H1 (cell line): ENCODE data around the gene MYL3. TPM values are rescaled to one million over a fixed set of nuclear protein-coding genes. Genes with fewer than 3 reads are reported as not detected.

Experiments used
- CTCF ChIA-PET: fragments of 300-600 bp; sonication (Branson Sonifier 250); formaldehyde crosslinking; loops from one replicate; lab custom pipeline; 2021; ENCODE audit not compliant: partially characterized antibody; lab: Charles Lee
- POLR2A ChIA-PET: fragments of 300-600 bp; sonication (Branson Sonifier 250); formaldehyde crosslinking; loops from one replicate; lab custom pipeline; 2021; ENCODE audit warnings: inconsistent platforms; ENCODE audit not compliant: partially characterized antibody; lab: Charles Lee
- DNase-seq, 2 experiments: peaks; one replicate each; pipeline versions ENCODE4 v3.0.0 to v3.0.0-alpha.2; 2010 to 2022; ENCODE audit warnings: low spot score in 2 of 2, low read depth in 1 of 2, mixed read lengths in 1 of 2
- FAIRE-seq: peaks from 2 replicates; lab custom pipeline; 2011; peaks lifted over from hg19 to GRCh38; lab: Jason Lieb, UNC
- H2AFZ ChIP-seq: 2 replicates; pipeline ENCODE4 v1.8.1; 2012; ENCODE audit warnings: low read length, inconsistent platforms
- H2AK5ac ChIP-seq: 2 replicates; pipeline ENCODE4 v1.6.1; 2013; ENCODE audit warnings: low read depth, low read length
- H2BK120ac ChIP-seq: replicated peaks from 2 replicates; pipeline ENCODE3; 2013; ENCODE audit warnings: low read depth, low read length, inconsistent platforms
- H2BK12ac ChIP-seq: 2 replicates; pipeline ENCODE4 v1.6.1; 2013; ENCODE audit warnings: low read depth, low read length
- H2BK15ac ChIP-seq: 2 replicates; pipeline ENCODE4 v1.6.1; 2013; ENCODE audit warnings: low read length
- H2BK20ac ChIP-seq: 2 replicates; pipeline ENCODE4 v1.6.1; 2013; ENCODE audit warnings: low read length
- H2BK5ac ChIP-seq: 2 replicates; pipeline ENCODE4 v1.6.1; 2013; ENCODE audit warnings: low read depth, low read length
- H3K14ac ChIP-seq: 2 replicates; pipeline ENCODE4 v1.6.1; 2013; ENCODE audit warnings: inconsistent platforms; ENCODE audit not compliant: insufficient read length
- H3K18ac ChIP-seq: 2 replicates; pipeline ENCODE4 v1.6.1; 2013; ENCODE audit warnings: low read length; ENCODE audit errors: extremely low read depth
- H3K23ac ChIP-seq: 2 replicates; pipeline ENCODE4 v1.6.1; 2013; ENCODE audit warnings: inconsistent platforms; ENCODE audit not compliant: insufficient read length
- H3K23me2 ChIP-seq: 2 replicates; pipeline ENCODE4 v1.6.1; 2013; ENCODE audit warnings: low read depth, low read length
- H3K27ac ChIP-seq: 2 replicates; pipeline ENCODE4 v1.6.1; 2011; ENCODE audit warnings: low read depth, low read length, inconsistent platforms
- H3K27me3 ChIP-seq, 4 experiments: replicated peaks in 1 of 4; 1 replicate in 1 of 4; 2 replicates in 3 of 4; pipeline versions ENCODE4 v1.6.1 to v1.8.1; 2011 to 2013; ENCODE audit warnings: low read length in 3 of 4, mild to moderate bottlenecking in 3 of 4, inconsistent platforms in 2 of 4, mixed read lengths in 2 of 4, moderate library complexity in 1 of 4; ENCODE audit not compliant: control insufficient read depth in 3 of 4, insufficient read depth in 3 of 4; ENCODE audit errors: extremely low read depth in 1 of 4
- H3K36me3 ChIP-seq, 4 experiments: 2 replicates each; pipeline versions ENCODE4 v1.6.1 to v1.8.1; 2011 to 2013; ENCODE audit warnings: mild to moderate bottlenecking in 4 of 4, low read length in 3 of 4, moderate library complexity in 2 of 4, control low read depth in 1 of 4, inconsistent platforms in 1 of 4; ENCODE audit not compliant: insufficient read depth in 4 of 4, control insufficient read depth in 2 of 4
- H3K4ac ChIP-seq: replicated peaks from 2 replicates; pipeline ENCODE3; 2013; ENCODE audit warnings: low read length, low read depth, mixed read lengths, inconsistent platforms; ENCODE audit not compliant: insufficient read length
- H3K4me1 ChIP-seq, 4 experiments: replicated peaks in 1 of 4; 1 replicate in 1 of 4; 2 replicates in 3 of 4; pipeline versions ENCODE4 v1.6.1 to v1.8.1; 2011 to 2013; ENCODE audit warnings: low read length in 3 of 4, inconsistent platforms in 2 of 4, mixed read lengths in 1 of 4; ENCODE audit not compliant: insufficient read depth in 4 of 4, control insufficient read depth in 3 of 4
- H3K4me2 ChIP-seq, 2 experiments: 2 replicates each; pipeline versions ENCODE4 v1.6.1 to v1.8.1; 2011 to 2013; ENCODE audit warnings: low read depth in 2 of 2, low read length in 2 of 2, control low read depth in 1 of 2, inconsistent platforms in 1 of 2, mild to moderate bottlenecking in 1 of 2; ENCODE audit not compliant: insufficient read depth in 1 of 2
- H3K4me3 ChIP-seq, 4 experiments: fragments of 200-600, 300-600 bp in 1 of 4; sonication (generic), shearing (Covaris generic), sonication (Bioruptor Twin) in 1 of 4; 2 replicates each; pipeline versions ENCODE4 v1.5.1 to v1.8.1; 2011 to 2016; ENCODE audit warnings: low read length in 4 of 4, low read depth in 3 of 4, control low read depth in 2 of 4, inconsistent platforms in 2 of 4, mild to moderate bottlenecking in 2 of 4, mixed read lengths in 1 of 4, moderate library complexity in 1 of 4; ENCODE audit not compliant: insufficient read depth in 2 of 4; ENCODE audit errors: extremely low read depth in 1 of 4
- H3K56ac ChIP-seq: replicated peaks from 2 replicates; pipeline ENCODE3; 2013; ENCODE audit warnings: low read depth, mild to moderate bottlenecking, mixed read lengths, low read length, inconsistent platforms; ENCODE audit not compliant: insufficient read length
- H3K79me1 ChIP-seq: 2 replicates; pipeline ENCODE4 v1.6.1; 2013; ENCODE audit warnings: low read depth, low read length, control low read depth
- H3K79me2 ChIP-seq, 2 experiments: 2 replicates each; pipeline versions ENCODE4 v1.6.1 to v1.8.1; 2012 to 2013; ENCODE audit warnings: low read length in 2 of 2, mild to moderate bottlenecking in 2 of 2, inconsistent platforms in 1 of 2; ENCODE audit not compliant: insufficient read depth in 2 of 2, control insufficient read depth in 1 of 2
- H3K9ac ChIP-seq, 4 experiments: replicated peaks in 1 of 4; 1 replicate in 1 of 4; 2 replicates in 3 of 4; pipeline versions ENCODE4 v1.6.1 to v1.8.1; 2011 to 2013; ENCODE audit warnings: low read depth in 3 of 4, low read length in 3 of 4, control low read depth in 2 of 4, mild to moderate bottlenecking in 2 of 4, moderate library complexity in 2 of 4, inconsistent platforms in 1 of 4; ENCODE audit errors: extremely low read depth in 1 of 4
- H3K9me3 ChIP-seq, 2 experiments: 2 replicates each; pipeline versions ENCODE4 v1.6.1 to v1.8.1; 2012 to 2013; ENCODE audit warnings: mild to moderate bottlenecking in 2 of 2, moderate library complexity in 2 of 2, control low read depth in 1 of 2, inconsistent platforms in 1 of 2, low read depth in 1 of 2, low read length in 1 of 2, mixed read lengths in 1 of 2; ENCODE audit not compliant: insufficient read depth in 2 of 2
- H4K20me1 ChIP-seq, 2 experiments: replicated peaks in 1 of 2; 2 replicates each; pipeline versions ENCODE3 to v1.8.1; 2011 to 2013; ENCODE audit warnings: inconsistent platforms in 2 of 2, low read length in 2 of 2, mild to moderate bottlenecking in 1 of 2; ENCODE audit not compliant: insufficient read depth in 2 of 2, control insufficient read depth in 1 of 2
- H4K5ac ChIP-seq: 2 replicates; pipeline ENCODE4 v1.6.1; 2013; ENCODE audit warnings: low read length, low read depth, mixed read lengths, inconsistent platforms; ENCODE audit not compliant: insufficient read length
- H4K8ac ChIP-seq: 2 replicates; pipeline ENCODE4 v1.8.0; 2013; ENCODE audit warnings: mild to moderate bottlenecking, moderate library complexity, low read length, inconsistent platforms; ENCODE audit not compliant: insufficient read depth; ENCODE audit errors: extremely low read depth
- H4K91ac ChIP-seq: replicated peaks from 2 replicates; pipeline ENCODE3; 2013; ENCODE audit warnings: low read length, mixed read lengths, inconsistent platforms; ENCODE audit not compliant: insufficient read length
- PHF8 ChIP-seq: fragments of 200-600 bp; sonication (generic); conservative IDR thresholded peaks from 2 replicates; pipeline ENCODE4 v1.7.1; 2012; ENCODE audit warnings: low read depth, mild to moderate bottlenecking, inconsistent platforms, low read length, moderate library complexity
- POU5F1 ChIP-seq: IDR thresholded peaks from 2 replicates; pipeline ENCODE4 v1.6.1; 2011; ENCODE audit warnings: low read depth, mild to moderate bottlenecking, low read length, moderate library complexity
- RAD21 ChIP-seq, 2 experiments: IDR thresholded peaks in 1 of 2; conservative IDR thresholded peaks in 1 of 2; 2 replicates each; pipeline ENCODE4 v1.6.1; 2011; ENCODE audit warnings: low read depth in 2 of 2, low read length in 2 of 2, improper control_type of control experiment in 1 of 2, inconsistent platforms in 1 of 2, mild to moderate bottlenecking in 1 of 2, moderate library complexity in 1 of 2
- SIN3A ChIP-seq, 2 experiments: IDR thresholded peaks in 1 of 2; conservative IDR thresholded peaks in 1 of 2; 2 replicates each; pipeline ENCODE4 v1.6.1; 2011 to 2012; ENCODE audit warnings: low read length in 2 of 2, improper control_type of control experiment in 1 of 2, low read depth in 1 of 2, mild to moderate bottlenecking in 1 of 2
- SUZ12 ChIP-seq: fragments of 200-600 bp; sonication (generic); IDR thresholded peaks from 2 replicates; pipeline ENCODE4 v1.6.1; 2012; ENCODE audit warnings: mild to moderate bottlenecking, inconsistent platforms, low read length, moderate library complexity, mixed read lengths
- TEAD4 ChIP-seq: IDR thresholded peaks from 2 replicates; pipeline ENCODE4 v1.6.1; 2012; ENCODE audit warnings: low read depth, low read length, inconsistent platforms, mixed read lengths
- WGBS, 2 experiments: shearing (Covaris generic) in 1 of 2; methylation state at CpG; one replicate each; pipeline versions ENCODE4 v1.1.6 to v1.1.7; 2013 to 2015; ENCODE audit warnings: low lambda C conversion rate in 2 of 2, mixed read lengths in 2 of 2, inconsistent platforms in 1 of 2, low coverage in 1 of 2, missing lambda C conversion rate in 1 of 2; ENCODE audit not compliant: insufficient replicate concordance in 2 of 2, insufficient coverage in 1 of 2, insufficient read length in 1 of 2; ENCODE audit errors: extremely low coverage in 1 of 2, missing lambda C conversion rate in 1 of 2; 5-methylcytosine and 5-hydroxymethylcytosine counted together
- polyA plus RNA-seq, 7 experiments: library from polyadenylated mRNA; depleted of rRNA in 3 of 7; stranded (reverse) in 5 of 7; unstranded in 2 of 7; fragments of >200 nt in 5 of 7; fragments of 200-250 nt in 2 of 7; gene quantifications; 1 replicate in 5 of 7; 2 replicates in 1 of 7; 4 replicates in 1 of 7; pipeline versions ENCODE4 v1.2.1 to v1.2.3, GENCODE V29; 2011 to 2013; ENCODE audit warnings: missing spikeins in 2 of 7, mixed read lengths in 2 of 7
- total RNA-seq: library from RNA; stranded (reverse); fragmentation: NEBNext Ultra II Directional; extraction: Animal tissue kit (Norgen Biotek cat#: 25700); gene quantifications from 2 replicates; pipeline ENCODE4 v1.2.1, GENCODE V29; 2021

Gene MYL3
- total and polyA plus RNA-seq, 2 of the 8 experiments (the other 6 are each of a cell fraction or from before 2014, with no cell fraction given): 0.06 TPM; not detected in 1

DNA sequence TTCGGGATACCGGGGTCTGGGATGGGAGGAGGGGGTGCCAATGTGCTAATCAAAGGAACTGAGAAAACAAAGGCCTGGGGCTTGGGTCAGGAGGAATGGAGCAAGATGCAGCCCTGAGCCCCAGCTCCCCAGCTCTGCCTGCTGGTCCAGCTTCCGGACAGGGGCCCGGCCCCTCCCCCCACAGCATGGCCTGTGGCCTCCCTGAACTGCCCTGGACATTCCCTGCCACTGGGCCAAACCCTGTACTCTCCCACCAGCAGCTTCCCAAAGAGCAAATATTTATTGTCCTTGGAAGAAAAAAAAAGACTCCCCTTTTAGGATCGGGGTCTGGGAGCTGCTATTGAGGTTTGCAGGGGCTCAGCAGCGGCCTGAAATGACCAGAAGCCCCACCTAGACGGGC, 5.7 kb upstream of the MYL3 start:
- no peaks in the 10 kb centered on the region for H3K79me1 ChIP-seq
- H3K56ac ChIP-seq: no peak overlapping the region
- H2BK12ac ChIP-seq: no peak overlapping the region
- no peak overlapping the region for H3K14ac ChIP-seq
- ChIA-PET CTCF (interaction anchor here (0.8 to 4.4 kb wide), 7 partner anchors 9 to 166 kb away, joined by 3 to 88 read pairs (median 15); partner anchors contain the start of gene TMIE), POLR2A (no interaction called here)
- no peak overlapping the region for H3K4me2 ChIP-seq
- 83% methylated on average over 7 of the region's 7 CpGs; no CpG with 5 or more reads in 1 of the 2 experiments for WGBS, 2 experiments
- H4K20me1 ChIP-seq: no peaks in the 10 kb centered on the region
- H3K4ac ChIP-seq: no peak overlapping the region
- H2BK20ac ChIP-seq: no peak overlapping the region
- H3K23ac ChIP-seq: no peak overlapping the region
- no peak overlapping the region for H3K9ac ChIP-seq
- H4K8ac ChIP-seq: no peak overlapping the region
- no peak overlapping the region for H2BK5ac ChIP-seq
- H3K27me3 ChIP-seq: peaks cover 0 to 15% (median 6%) of the 10 kb centered on the region in 4 experiments; a peak in 3 of 7 replicates
- no peaks in the 10 kb centered on the region for H3K36me3 ChIP-seq
- DNase-seq (no peak), FAIRE-seq (no peak)
- H3K4me1 ChIP-seq: peaks cover 0 to 2% (median 0%) of the 10 kb centered on the region in 4 experiments; a peak in 2 of 7 replicates
- H3K4me3 ChIP-seq: no peak overlapping the region
- no peak overlapping the region for H4K5ac ChIP-seq
- H2BK120ac ChIP-seq: no peak overlapping the region
- H3K9me3 ChIP-seq: no peaks in the 10 kb centered on the region
- TF ChIP-seq SUZ12: no peak
- TF ChIP-seq PHF8: no peak
- no peak for TF ChIP-seq RAD21 (IDR thresholded peaks at IDR 0.05 in 1 of 2, conservative IDR thresholded peaks at IDR 0.05 in 1 of 2; ENCODE audit: low read depth in 2 of 2, low read length in 2 of 2)
- no peak for TF ChIP-seq SIN3A (conservative IDR thresholded peaks at IDR 0.05 in 1 of 2, IDR thresholded peaks at IDR 0.05 in 1 of 2; ENCODE audit: low read depth in 1 of 2, low read length in 2 of 2)
- TF ChIP-seq POU5F1: no peak
- TF ChIP-seq TEAD4: no peak
- no peak overlapping the region for H2AK5ac ChIP-seq
- no peak overlapping the region for H4K91ac ChIP-seq
- H3K79me2 ChIP-seq: no peaks in the 10 kb centered on the region
- H2AFZ ChIP-seq: no peak overlapping the region
- no peak overlapping the region for H2BK15ac ChIP-seq
- no peaks in the 10 kb centered on the region for H3K23me2 ChIP-seq
- no peak overlapping the region for H3K27ac ChIP-seq
- H3K18ac ChIP-seq: no peak overlapping the region
